ENCODE results near the gene ZSCAN22. TPM values are rescaled to one million over a fixed set of nuclear protein-coding genes. Genes with fewer than 3 reads are reported as not detected.

Gene ZSCAN22
- total RNA-seq, 4 donors from 2014 or later: 2.2 to 3.4 (median 2.6) TPM

GRCh38 chr19:58349590-58349989 lies 22.8 kb downstream of the ZSCAN22 start:
- TF ChIP-seq CTCF (IDR thresholded peaks at IDR 0.05; ENCODE audit: low read depth): no peak

GRCh38 chr19:58350001-58350861 lies 23.4 kb downstream of the ZSCAN22 start:
- no peak for TF ChIP-seq CTCF (IDR thresholded peaks at IDR 0.05; ENCODE audit: low read depth)

- TF ChIP-seq CTCF (IDR thresholded peaks at IDR 0.05; ENCODE audit: low read depth): no peak
These were observed 24.2 kb downstream of the ZSCAN22 start for GRCh38 chr19:58350871-58351557.

GRCh38 chr19:58351558-58351878 lies 24.7 kb downstream of the ZSCAN22 start:
- no peak for TF ChIP-seq CTCF (IDR thresholded peaks at IDR 0.05; ENCODE audit: low read depth)

- TF ChIP-seq CTCF (IDR thresholded peaks at IDR 0.05; ENCODE audit: low read depth): no peak
These were observed 25.4 kb downstream of the ZSCAN22 start for GRCh38 chr19:58351990-58352755.

GRCh38 chr19:58352760-58353671 lies 26.2 kb downstream of the ZSCAN22 start, which contains the start of gene A1BG:
A1BG (minus strand) TSS chr19:58353492; CDS start chr19:58353437, 55 bp downstream.
- TF ChIP-seq CTCF (IDR thresholded peaks at IDR 0.05; ENCODE audit: low read depth): no peak

Data from subcutaneous adipose tissue (tissue), 4 donors.